Amygdala (tissue), 56 donors: Measurements from ENCODE around the gene TRAF3IP1.
"Not testable (repeated sequence)": the region's sequence is repeated elsewhere in the genome, so short reads cannot be mapped to it uniquely, and the experiment has no call there.

Experiments used
- DNase-seq, 56 donors: peaks; one replicate each; lab custom pipeline; 2025; lab: John Stamatoyannopoulos, UW

Gene TRAF3IP1

GRCh38 chr2:238305092-238305862, 15.0 kb upstream of the TRAF3IP1 start:
- no peak for DNase-seq

GRCh38 chr2:238305965-238306671, 14.2 kb upstream of the TRAF3IP1 start:
- no peak for DNase-seq

GRCh38 chr2:238306672-238306998, 13.7 kb upstream of the TRAF3IP1 start:
- DNase-seq = no peak

GRCh38 chr2:238308177-238308576, 12.1 kb upstream of the TRAF3IP1 start:
- no peak for DNase-seq

GRCh38 chr2:238310721-238311120, 9.6 kb upstream of the TRAF3IP1 start:
- not testable (repeated sequence) for DNase-seq

- no peak for DNase-seq
Measured at GRCh38 chr2:238313289-238313990, 6.9 kb upstream of the TRAF3IP1 start.

GRCh38 chr2:238313991-238314350, 6.3 kb upstream of the TRAF3IP1 start:
- no peak for DNase-seq

- no peak for DNase-seq
Measured at GRCh38 chr2:238314576-238314975, 5.7 kb upstream of the TRAF3IP1 start.

- DNase-seq = no peak
Measured at GRCh38 chr2:238315031-238315595, 5.2 kb upstream of the TRAF3IP1 start.

- DNase-seq = no peak
Measured at GRCh38 chr2:238320648-238321281, 447 bp downstream of the TRAF3IP1 start.

GRCh38 chr2:238321467-238321866, 1.1 kb downstream of the TRAF3IP1 start:
- no peak for DNase-seq

- no peak for DNase-seq
Measured at GRCh38 chr2:238322001-238322411, 1.7 kb downstream of the TRAF3IP1 start.

- DNase-seq = not testable (repeated sequence)
Measured at GRCh38 chr2:238324248-238324647, 3.9 kb downstream of the TRAF3IP1 start.

GRCh38 chr2:238325694-238326093, 5.4 kb downstream of the TRAF3IP1 start:
- no peak for DNase-seq

GRCh38 chr2:238326801-238327365, 6.6 kb downstream of the TRAF3IP1 start:
- DNase-seq = no peak

GRCh38 chr2:238327751-238328150, 7.4 kb downstream of the TRAF3IP1 start:
- DNase-seq = no peak

GRCh38 chr2:238330391-238330790, 10.1 kb downstream of the TRAF3IP1 start:
- DNase-seq = no peak

GRCh38 chr2:238331916-238332315, 11.6 kb downstream of the TRAF3IP1 start:
- DNase-seq = no peak

- DNase-seq = no peak
Measured at GRCh38 chr2:238334885-238335284, 14.6 kb downstream of the TRAF3IP1 start.

- not testable (repeated sequence) for DNase-seq
Measured at GRCh38 chr2:238335591-238335990, 15.3 kb downstream of the TRAF3IP1 start.
